Fibroblast of skin of back (primary cell): ENCODE measurements around the gene SLCO3A1.

Experiments used
- DNase-seq: peaks from one replicate; pipeline ENCODE4 v3.0.0-alpha.2; 2013

SLCO3A1 gene

GRCh38 chr15:91973481-91973880 is 120.0 kb downstream of the SLCO3A1 start:
- DNase-seq = no peak

- no peak for DNase-seq
Observed at GRCh38 chr15:91974321-91974720, 120.8 kb downstream of the SLCO3A1 start.

GRCh38 chr15:91975241-91975978 is 121.9 kb downstream of the SLCO3A1 start:
- DNase-seq = no peak

- no peak for DNase-seq
Observed at GRCh38 chr15:91976966-91977365, 123.5 kb downstream of the SLCO3A1 start.

- no peak for DNase-seq
Observed at GRCh38 chr15:91980502-91981267, 127.2 kb downstream of the SLCO3A1 start.

GRCh38 chr15:91981821-91982800 is 128.6 kb downstream of the SLCO3A1 start:
- DNase-seq = no peak

GRCh38 chr15:91983729-91984340 is 130.3 kb downstream of the SLCO3A1 start:
- DNase-seq = no peak

- no peak for DNase-seq
Observed at GRCh38 chr15:91985297-91985696, 131.8 kb downstream of the SLCO3A1 start.

- no peak for DNase-seq
Observed at GRCh38 chr15:91988071-91988470, 134.6 kb downstream of the SLCO3A1 start.

- DNase-seq = no peak
Observed at GRCh38 chr15:91988655-91989054, 135.1 kb downstream of the SLCO3A1 start.

- no peak for DNase-seq
Observed at GRCh38 chr15:91989821-91990220, 136.3 kb downstream of the SLCO3A1 start.

- DNase-seq = no peak
Observed at GRCh38 chr15:91992945-91993344, 139.4 kb downstream of the SLCO3A1 start.

- no peak for DNase-seq
Observed at GRCh38 chr15:91995146-91995545, 141.6 kb downstream of the SLCO3A1 start.

GRCh38 chr15:91997163-91997562 is 143.7 kb downstream of the SLCO3A1 start:
- DNase-seq = no peak

GRCh38 chr15:92000709-92001108 is 147.2 kb downstream of the SLCO3A1 start:
- no peak for DNase-seq

- DNase-seq = no peak
Observed at GRCh38 chr15:92001307-92001706, 147.8 kb downstream of the SLCO3A1 start.

GRCh38 chr15:92002666-92003065 is 149.2 kb downstream of the SLCO3A1 start:
- DNase-seq = no peak

GRCh38 chr15:92003515-92004067 is 150.1 kb downstream of the SLCO3A1 start:
- no peak for DNase-seq

- no peak for DNase-seq
Observed at GRCh38 chr15:92005154-92005553, 151.6 kb downstream of the SLCO3A1 start.

- DNase-seq = no peak
Observed at GRCh38 chr15:92006186-92007028, 152.9 kb downstream of the SLCO3A1 start.

GRCh38 chr15:92009162-92009561 is 155.7 kb downstream of the SLCO3A1 start:
- DNase-seq = no peak
